Progenitor cell of endocrine pancreas (in vitro differentiated cells): ENCODE data around the gene ARHGEF1. TPM values are rescaled to one million over a fixed set of nuclear protein-coding genes. Genes with fewer than 3 reads are reported as not detected.

Experiments
- DNase-seq: peaks from one replicate; pipeline ENCODE4 v3.0.0; 2021; ENCODE audit warnings: low spot score; ENCODE audit not compliant: unreplicated experiment
- H3K27ac Mint-ChIP-seq: 2 replicates; pipeline ENCODE4 v1.8.0; 2021; ENCODE audit warnings: mild to moderate bottlenecking, moderate library complexity, mixed read lengths
- H3K27me3 Mint-ChIP-seq: 2 replicates; pipeline ENCODE4 v1.8.0; 2021; ENCODE audit warnings: mixed read lengths
- H3K36me3 Mint-ChIP-seq: 2 replicates; pipeline ENCODE4 v1.8.0; 2022; ENCODE audit warnings: mixed read lengths; ENCODE audit not compliant: insufficient read depth
- H3K4me1 Mint-ChIP-seq: 2 replicates; pipeline ENCODE4 v1.8.0; 2021; ENCODE audit warnings: low read depth, mixed read lengths
- H3K4me3 Mint-ChIP-seq: 2 replicates; pipeline ENCODE4 v1.8.0; 2021; ENCODE audit warnings: low read depth, mild to moderate bottlenecking, moderate library complexity, mixed read lengths
- H3K9me3 Mint-ChIP-seq: 2 replicates; pipeline ENCODE4 v1.8.0; 2021; ENCODE audit warnings: low read depth, mixed read lengths
- CTCF ChIP-seq: fragments of 200-600 bp; sonication (generic); IDR thresholded peaks from one replicate; pipeline ENCODE4 v1.5.0; 2021; ENCODE audit warnings: antibody characterized with exemption, mild to moderate bottlenecking; ENCODE audit not compliant: unreplicated experiment
- total RNA-seq: library from RNA; stranded (reverse); gene quantifications from 2 replicates; pipeline ENCODE4 v1.2.1, GENCODE V29; 2021

Gene ARHGEF1
- total RNA-seq, 1 donor from 2014 or later = 112 TPM

GRCh38 chr19:41862445-41862986, 20.5 kb upstream of the ARHGEF1 start:
- Mint-ChIP-seq H3K36me3 (peaks cover 35% of the 10 kb centered on the region), H3K27me3 (no peaks in the 10 kb centered on the region), H3K27ac (no peak overlapping the region)

GRCh38 chr19:41863209-41863931, 19.6 kb upstream of the ARHGEF1 start:
- H3K36me3 Mint-ChIP-seq = peaks cover 39% of the 10 kb centered on the region

More at GRCh38 chr19:41862445-41862986, 20.5 kb upstream of the ARHGEF1 start:
- peak overlapping the region; percentile 87 for H3K4me3 Mint-ChIP-seq
- peaks cover 29% of the 10 kb centered on the region for H3K4me1 Mint-ChIP-seq
- TF ChIP-seq CTCF = no peak
- H3K9me3 Mint-ChIP-seq = no peaks in the 10 kb centered on the region
- DNase-seq = no peak

GRCh38 chr19:41864374-41864773, 18.6 kb upstream of the ARHGEF1 start:
- peaks cover 42% of the 10 kb centered on the region for H3K4me1 Mint-ChIP-seq
- H3K9me3 Mint-ChIP-seq = no peaks in the 10 kb centered on the region
- no peak for DNase-seq
- TF ChIP-seq CTCF = no peak
- H3K27me3 Mint-ChIP-seq = no peaks in the 10 kb centered on the region
- H3K36me3 Mint-ChIP-seq = peaks cover 39% of the 10 kb centered on the region
- H3K27ac Mint-ChIP-seq = peak overlapping the region; percentile 68
- H3K4me3 Mint-ChIP-seq = peak overlapping the region; percentile 14

More at GRCh38 chr19:41863209-41863931, 19.6 kb upstream of the ARHGEF1 start:
- DNase-seq = no peak
- H3K27me3 Mint-ChIP-seq = no peaks in the 10 kb centered on the region
- no peak for TF ChIP-seq CTCF
- H3K4me3 Mint-ChIP-seq = no peak overlapping the region
- H3K27ac Mint-ChIP-seq = peak overlapping the region; percentile 84
- no peaks in the 10 kb centered on the region for H3K9me3 Mint-ChIP-seq
- peaks cover 36% of the 10 kb centered on the region for H3K4me1 Mint-ChIP-seq

- peaks cover 44% of the 10 kb centered on the region for H3K4me1 Mint-ChIP-seq
- H3K27ac Mint-ChIP-seq = no peak overlapping the region
- no peak for DNase-seq
- H3K4me3 Mint-ChIP-seq = peak overlapping the region; percentile 38
- H3K27me3 Mint-ChIP-seq = no peaks in the 10 kb centered on the region
- H3K9me3 Mint-ChIP-seq = no peaks in the 10 kb centered on the region
- peaks cover 41% of the 10 kb centered on the region for H3K36me3 Mint-ChIP-seq
- no peak for TF ChIP-seq CTCF
Measured at GRCh38 chr19:41866284-41866683, 16.7 kb upstream of the ARHGEF1 start.

GRCh38 chr19:41868120-41868988, 14.6 kb upstream of the ARHGEF1 start:
- DNase-seq = no peak
- Mint-ChIP-seq H3K27ac (peak overlapping the region; percentile 91), H3K36me3 (peaks cover 34% of the 10 kb centered on the region), H3K4me1 (peaks cover 31% of the 10 kb centered on the region), H3K27me3 (no peaks in the 10 kb centered on the region), H3K9me3 (no peaks in the 10 kb centered on the region), H3K4me3 (no peak overlapping the region)
- no peak for TF ChIP-seq CTCF
